Prostate gland (tissue), 2 donors: ENCODE results near the gene TRIM72.

ENCODE experiments used
- CTCF ChIP-seq, 4 experiments: fragments of 200-600 bp in 2 of 4; fragments of 450-650 bp in 2 of 4; sonication (generic) in 2 of 4; IDR thresholded peaks; 1 replicate in 3 of 4; 2 replicates in 1 of 4; pipeline ENCODE4 v1.5.1; 2016 to 2019; ENCODE audit warnings: antibody characterized with exemption in 4 of 4, mild to moderate bottlenecking in 2 of 4, moderate library complexity in 2 of 4
- POLR2A ChIP-seq: fragments of 450-650 bp; IDR thresholded peaks from one replicate; pipeline ENCODE4 v1.6.1; 2016; ENCODE audit warnings: antibody characterized with exemption, mild to moderate bottlenecking
- POLR2AphosphoS5 ChIP-seq: sonication (generic); formaldehyde crosslinking; IDR thresholded peaks from one replicate; pipeline ENCODE4 v1.6.1; 2017; ENCODE audit warnings: antibody characterized with exemption

- TF ChIP-seq POLR2A (no peak), CTCF (IDR thresholded peaks at IDR 0.05) (no peak), POLR2AphosphoS5 (no peak)
Observed at GRCh38 chr16:31242206-31242605, 28.3 kb downstream of the TRIM72 start.
